ENCODE measurements around the gene PRKG2. TPM values are rescaled to one million over a fixed set of nuclear protein-coding genes. Genes with fewer than 3 reads are reported as not detected.

The PRKG2 gene
- total and polyA plus RNA-seq, 12 donors: 0.16 to 0.55 (median 0.20) TPM; not detected in 6

DNA sequence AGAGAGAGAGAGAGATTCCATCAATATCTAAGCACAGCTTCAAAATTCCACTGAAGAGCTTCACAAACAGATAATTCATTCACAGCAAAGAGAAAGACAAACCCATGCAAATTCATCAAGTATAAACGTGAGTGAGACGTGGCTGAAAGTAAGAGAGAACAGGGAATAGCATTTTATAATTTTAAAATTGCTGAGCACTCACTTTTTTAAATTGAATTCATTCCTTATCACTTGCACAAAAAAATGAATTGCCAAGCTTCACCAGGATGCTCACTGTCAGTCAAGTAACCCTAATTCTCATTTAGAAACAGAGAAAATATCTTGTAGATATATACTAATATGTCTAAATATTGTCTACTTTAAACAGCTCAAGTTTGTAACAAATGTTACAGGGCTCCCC is 144.0 kb downstream of the PRKG2 start:
- Histone ChIP-seq H3K27me3 (no peaks in the 10 kb centered on the region), H3K4me3 (no peak overlapping the region), H3K36me3 (replicated peaks in 1 of 2) (no peaks in the 10 kb centered on the region), H3K27ac (no peak overlapping the region), H3K4me1 (replicated peaks in 1 of 2) (no peaks in the 10 kb centered on the region), H3K9me3 (replicated peaks in 1 of 3) (no peaks in the 10 kb centered on the region)
- WGBS, 4 donors: 19 to 33% (median 23%) methylated on average over 2 of the region's 2 CpGs
- DNase-seq: no peak
- intact Hi-C loops (cut with DNase I): loop anchor here in 1 of 2 donors (10.0 kb wide), 1 partner anchor 284 kb away; no protein-coding TSS in a partner anchor
- no peak for TF ChIP-seq POLR2A (IDR thresholded peaks at IDR 0.05)
- TF ChIP-seq, protein P1, sequence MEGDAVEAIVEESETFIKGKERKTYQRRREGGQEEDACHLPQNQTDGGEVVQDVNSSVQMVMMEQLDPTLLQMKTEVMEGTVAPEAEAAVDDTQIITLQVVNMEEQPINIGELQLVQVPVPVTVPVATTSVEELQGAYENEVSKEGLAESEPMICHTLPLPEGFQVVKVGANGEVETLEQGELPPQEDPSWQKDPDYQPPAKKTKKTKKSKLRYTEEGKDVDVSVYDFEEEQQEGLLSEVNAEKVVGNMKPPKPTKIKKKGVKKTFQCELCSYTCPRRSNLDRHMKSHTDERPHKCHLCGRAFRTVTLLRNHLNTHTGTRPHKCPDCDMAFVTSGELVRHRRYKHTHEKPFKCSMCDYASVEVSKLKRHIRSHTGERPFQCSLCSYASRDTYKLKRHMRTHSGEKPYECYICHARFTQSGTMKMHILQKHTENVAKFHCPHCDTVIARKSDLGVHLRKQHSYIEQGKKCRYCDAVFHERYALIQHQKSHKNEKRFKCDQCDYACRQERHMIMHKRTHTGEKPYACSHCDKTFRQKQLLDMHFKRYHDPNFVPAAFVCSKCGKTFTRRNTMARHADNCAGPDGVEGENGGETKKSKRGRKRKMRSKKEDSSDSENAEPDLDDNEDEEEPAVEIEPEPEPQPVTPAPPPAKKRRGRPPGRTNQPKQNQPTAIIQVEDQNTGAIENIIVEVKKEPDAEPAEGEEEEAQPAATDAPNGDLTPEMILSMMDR (IDR thresholded peaks at IDR 0.05): no peak

DNA sequence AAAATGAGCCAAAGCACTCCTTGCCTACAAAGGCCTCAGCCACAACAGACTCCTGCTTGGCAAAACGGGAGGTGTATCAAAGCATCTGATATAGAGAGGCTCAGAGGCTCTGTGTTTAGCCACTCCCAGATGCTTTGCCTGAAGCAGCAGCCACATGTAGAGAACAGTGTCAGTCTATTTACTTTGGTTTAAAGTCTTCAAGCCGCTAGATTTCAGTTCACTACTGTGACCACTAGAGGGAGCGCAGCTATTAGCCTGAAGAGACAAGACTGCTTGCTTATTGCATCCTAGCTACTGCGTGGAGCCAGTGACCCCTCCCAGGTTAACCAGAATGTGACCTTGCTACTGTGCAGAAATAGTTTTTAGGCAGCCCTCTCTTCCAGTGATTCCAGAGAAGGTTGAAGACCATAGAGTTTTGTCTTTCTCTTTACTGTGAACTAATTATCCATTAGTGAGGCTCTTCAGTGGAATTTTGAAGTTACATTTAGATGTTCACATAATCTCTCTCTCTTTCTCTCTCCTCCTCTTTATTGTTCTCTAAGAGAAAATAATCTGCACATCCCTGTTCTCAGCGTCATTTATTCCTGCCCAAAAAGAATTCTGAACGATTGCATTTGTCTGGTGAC is 145.2 kb downstream of the PRKG2 start:
- no peaks in the 10 kb centered on the region for H3K9me3 ChIP-seq (replicated peaks in 1 of 3)
- intact Hi-C loops (cut with DNase I): loop anchor here in 1 of 2 donors (10.0 kb wide), 1 partner anchor 285 kb away; no protein-coding TSS in a partner anchor
- peak; percentile 57 to 87 (median 71) for DNase-seq
- no peaks in the 10 kb centered on the region for H3K4me1 ChIP-seq (replicated peaks in 1 of 2)
- WGBS, 4 donors: 6 to 8% (median 7%) methylated on average over 6 of the region's 6 CpGs
- no peak overlapping the region for H3K4me3 ChIP-seq
- no peak overlapping the region for H3K27ac ChIP-seq
- no peaks in the 10 kb centered on the region for H3K27me3 ChIP-seq
- TF ChIP-seq, protein P1 (IDR thresholded peaks at IDR 0.05): peak; percentile 54 to 87 (median 70)
- no peak for TF ChIP-seq POLR2A (IDR thresholded peaks at IDR 0.05)
- H3K36me3 ChIP-seq (replicated peaks in 1 of 2): no peaks in the 10 kb centered on the region

DNA sequence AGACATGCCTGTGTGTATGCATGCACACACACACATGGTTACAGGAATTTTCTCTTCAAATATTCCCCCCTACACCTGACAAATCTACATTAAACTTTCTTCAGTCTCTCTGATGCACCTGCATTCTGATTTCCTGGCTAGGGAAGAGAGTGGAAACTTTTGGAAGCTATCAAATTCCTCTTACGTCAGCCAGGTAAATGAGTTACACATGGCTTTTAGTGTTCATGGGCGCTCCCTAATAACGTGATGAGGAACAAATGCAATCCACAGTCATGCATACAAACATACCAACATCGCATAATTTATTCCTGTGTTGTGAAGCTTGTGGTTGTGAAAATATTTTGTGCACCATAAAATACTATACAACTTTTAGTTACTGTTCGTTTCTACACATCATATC is 149.6 kb downstream of the PRKG2 start:
- no peak overlapping the region for H3K27ac ChIP-seq
- no peaks in the 10 kb centered on the region for H3K4me1 ChIP-seq (replicated peaks in 1 of 2)
- no peak overlapping the region for H3K4me3 ChIP-seq
- no peaks in the 10 kb centered on the region for H3K27me3 ChIP-seq
- intact Hi-C loops (cut with DNase I): no loop called here
- H3K36me3 ChIP-seq (replicated peaks in 1 of 2): no peaks in the 10 kb centered on the region
- H3K9me3 ChIP-seq (replicated peaks in 1 of 3): no peaks in the 10 kb centered on the region
- no peak for TF ChIP-seq POLR2A (IDR thresholded peaks at IDR 0.05)
- TF ChIP-seq, protein P1 (IDR thresholded peaks at IDR 0.05): no peak
- no peak for DNase-seq
- WGBS, 4 donors: 56 to 66% (median 60%) methylated on average over 5 of the region's 5 CpGs

DNA sequence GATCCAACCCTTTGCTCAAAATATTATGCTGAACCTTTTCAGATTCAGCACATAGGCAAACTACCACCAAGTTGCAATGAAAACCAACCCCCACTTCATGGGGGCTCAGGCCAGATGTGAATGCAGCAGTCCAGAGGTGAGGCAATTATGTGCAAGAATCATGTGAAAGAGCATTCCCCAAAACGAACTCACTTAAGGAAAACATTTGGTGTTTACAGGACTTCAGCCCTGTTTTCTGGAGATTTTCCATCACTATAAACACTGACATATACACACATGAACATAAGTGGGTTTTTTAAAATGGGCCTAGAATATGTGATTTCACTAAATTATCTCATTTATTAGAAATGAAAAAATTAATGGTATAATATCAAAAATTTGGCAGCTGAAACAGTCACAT is 153.0 kb downstream of the PRKG2 start:
- H3K27me3 ChIP-seq: no peaks in the 10 kb centered on the region
- H3K4me3 ChIP-seq: no peak overlapping the region
- no peak for TF ChIP-seq POLR2A (IDR thresholded peaks at IDR 0.05)
- TF ChIP-seq, protein P1 (IDR thresholded peaks at IDR 0.05): no peak
- H3K4me1 ChIP-seq (replicated peaks in 1 of 2): no peaks in the 10 kb centered on the region
- H3K27ac ChIP-seq: no peak overlapping the region
- DNase-seq: no peak
- no peaks in the 10 kb centered on the region for H3K36me3 ChIP-seq (replicated peaks in 1 of 2)
- WGBS, 4 donors: 25 to 48% (median 34%) methylated on average over 1 of the region's 1 CpG
- intact Hi-C loops (cut with DNase I): no loop called here
- H3K9me3 ChIP-seq (replicated peaks in 1 of 3): no peaks in the 10 kb centered on the region
